VCaP (cell line): ENCODE data around the gene STAMBPL1.

Source experiments
- H3K27ac ChIP-seq: fragments of 450-650 bp; 2 replicates; pipeline ENCODE4 v1.5.1; 2017
- TF ChIP-seq, protein P1 (sequence below): fragments of 450-650 bp; conservative IDR thresholded peaks from 2 replicates; pipeline ENCODE4 v1.5.1; 2017; ENCODE audit warnings: mild to moderate bottlenecking, moderate library complexity

STAMBPL1 gene

GRCh38 chr10:88933564-88933963 lies 53.5 kb downstream of the STAMBPL1 start:
- TF ChIP-seq, protein P1, sequence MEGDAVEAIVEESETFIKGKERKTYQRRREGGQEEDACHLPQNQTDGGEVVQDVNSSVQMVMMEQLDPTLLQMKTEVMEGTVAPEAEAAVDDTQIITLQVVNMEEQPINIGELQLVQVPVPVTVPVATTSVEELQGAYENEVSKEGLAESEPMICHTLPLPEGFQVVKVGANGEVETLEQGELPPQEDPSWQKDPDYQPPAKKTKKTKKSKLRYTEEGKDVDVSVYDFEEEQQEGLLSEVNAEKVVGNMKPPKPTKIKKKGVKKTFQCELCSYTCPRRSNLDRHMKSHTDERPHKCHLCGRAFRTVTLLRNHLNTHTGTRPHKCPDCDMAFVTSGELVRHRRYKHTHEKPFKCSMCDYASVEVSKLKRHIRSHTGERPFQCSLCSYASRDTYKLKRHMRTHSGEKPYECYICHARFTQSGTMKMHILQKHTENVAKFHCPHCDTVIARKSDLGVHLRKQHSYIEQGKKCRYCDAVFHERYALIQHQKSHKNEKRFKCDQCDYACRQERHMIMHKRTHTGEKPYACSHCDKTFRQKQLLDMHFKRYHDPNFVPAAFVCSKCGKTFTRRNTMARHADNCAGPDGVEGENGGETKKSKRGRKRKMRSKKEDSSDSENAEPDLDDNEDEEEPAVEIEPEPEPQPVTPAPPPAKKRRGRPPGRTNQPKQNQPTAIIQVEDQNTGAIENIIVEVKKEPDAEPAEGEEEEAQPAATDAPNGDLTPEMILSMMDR, result no peak
- H3K27ac ChIP-seq, result no peak overlapping the region

DNA sequence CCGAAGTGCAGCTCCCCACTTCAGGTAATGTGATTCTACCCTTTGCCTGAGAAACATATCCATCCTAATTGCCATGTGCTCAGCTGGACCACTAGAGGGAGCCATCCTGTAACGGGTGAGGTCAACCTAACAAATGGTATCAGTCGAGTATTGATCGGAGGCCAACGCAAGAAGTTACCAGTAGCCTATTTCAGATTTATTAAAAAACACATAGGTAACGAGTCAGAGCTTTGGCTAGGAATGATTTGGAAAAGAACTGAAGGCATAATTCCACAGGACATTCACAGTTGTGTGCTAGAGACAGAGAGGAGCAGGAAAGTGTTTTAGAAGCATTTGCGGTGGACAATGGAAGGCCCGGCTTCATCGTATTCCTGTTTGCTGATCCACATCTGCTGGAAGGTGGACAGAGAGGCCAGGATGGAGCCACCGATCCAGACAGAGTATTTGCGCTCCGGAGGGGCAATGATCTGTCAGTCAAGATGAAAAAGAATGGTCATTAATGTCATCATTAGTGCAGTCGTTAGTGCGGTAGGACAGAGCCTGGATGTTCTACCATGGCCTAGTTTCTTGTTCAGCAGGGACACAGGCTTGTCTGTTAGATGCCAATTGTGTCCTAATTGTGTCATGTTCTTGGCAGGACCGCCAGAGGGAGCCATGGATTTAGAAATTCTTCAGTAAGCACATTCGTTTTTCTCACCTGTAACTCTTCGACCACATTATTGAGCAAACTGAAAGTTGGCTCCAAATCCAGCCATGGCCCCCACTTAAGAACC lies 55.0 kb downstream of the STAMBPL1 start:
- H3K27ac ChIP-seq, result peak overlapping the region; percentile 63
- TF ChIP-seq, protein P1, result peak; percentile 87

DNA sequence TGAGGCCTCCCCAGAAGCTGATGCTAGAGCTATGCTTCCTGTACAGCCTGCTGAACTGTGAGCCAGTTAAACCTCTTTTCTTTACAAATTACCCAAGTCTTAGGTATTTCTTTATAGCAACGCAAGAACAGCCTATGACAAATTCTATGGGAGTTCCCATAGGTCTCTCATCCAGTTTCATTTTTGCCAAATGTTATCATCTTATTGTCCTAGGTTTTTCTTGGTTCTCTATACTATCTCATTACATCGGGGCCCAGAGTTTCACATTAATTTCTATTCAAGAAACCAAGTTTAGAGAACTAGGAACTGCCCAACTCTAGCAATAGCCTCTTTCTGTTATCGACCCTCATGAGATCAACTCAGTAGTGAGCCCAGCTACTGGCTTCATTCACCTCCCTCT lies 56.6 kb downstream of the STAMBPL1 start:
- TF ChIP-seq, protein P1, result no peak
- H3K27ac ChIP-seq, result peak overlapping the region; percentile 63; the same call in 1 of the 2 replicates

GRCh38 chr10:88938039-88938438 lies 58.0 kb downstream of the STAMBPL1 start:
- H3K27ac ChIP-seq, result no peak overlapping the region
- TF ChIP-seq, protein P1, result no peak

- H3K27ac ChIP-seq, result no peak overlapping the region
- TF ChIP-seq, protein P1, result no peak
These were observed 58.9 kb downstream of the STAMBPL1 start for GRCh38 chr10:88938938-88939337.

GRCh38 chr10:88941026-88941425 lies 61.0 kb downstream of the STAMBPL1 start:
- TF ChIP-seq, protein P1, result no peak
- H3K27ac ChIP-seq, result no peak overlapping the region

DNA sequence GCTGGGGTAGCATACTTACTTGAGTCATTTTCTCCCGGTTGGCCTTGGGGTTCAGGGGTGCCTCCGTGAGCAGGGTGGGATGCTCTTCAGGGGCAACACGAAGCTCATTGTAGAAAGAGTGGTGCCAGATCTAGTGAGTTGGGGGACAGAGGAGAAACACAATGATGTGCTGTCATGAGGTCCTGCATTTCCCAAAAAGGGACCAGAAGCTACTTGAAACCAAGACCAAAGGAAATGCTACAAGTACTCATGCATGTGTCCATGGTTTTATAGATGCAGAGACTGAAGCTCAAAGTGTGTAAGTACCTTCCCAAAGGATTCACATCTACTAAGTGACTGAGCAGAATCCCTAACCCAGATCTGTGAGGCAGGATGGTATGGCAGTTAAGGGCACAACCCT lies 63.7 kb downstream of the STAMBPL1 start:
- no peak overlapping the region for H3K27ac ChIP-seq
- TF ChIP-seq, protein P1, result no peak
